Fibroblast of the aortic adventitia (primary cell): ENCODE data around the gene COL23A1. TPM values are rescaled to one million over a fixed set of nuclear protein-coding genes. Genes with fewer than 3 reads are reported as not detected.
"Not testable (repeated sequence)": the region's sequence is repeated elsewhere in the genome, so short reads cannot be mapped to it uniquely, and the experiment has no call there.

Experiments used
- DNase-seq: peaks from one replicate; pipeline ENCODE4 v3.0.0-alpha.2; 2010; ENCODE audit warnings: low read depth
- H3K4me3 ChIP-seq: 2 replicates; pipeline ENCODE4 v1.5.1; 2011; ENCODE audit warnings: low read depth, mild to moderate bottlenecking, control low read depth, low read length, moderate library complexity
- total RNA-seq: library from RNA; depleted of rRNA; stranded (reverse); fragments of >200 nt; gene quantifications from 2 replicates; pipeline ENCODE4 v1.2.3, GENCODE V29; 2012; ENCODE audit warnings: low replicate concordance
- TF ChIP-seq, protein P1 (sequence below): IDR thresholded peaks from 2 replicates; pipeline ENCODE4 v1.5.1; 2011; ENCODE audit warnings: mild to moderate bottlenecking, low read length, control low read depth, inconsistent platforms; ENCODE audit not compliant: insufficient read depth

Gene COL23A1
- total RNA-seq, 1 donor, result not detected

DNA sequence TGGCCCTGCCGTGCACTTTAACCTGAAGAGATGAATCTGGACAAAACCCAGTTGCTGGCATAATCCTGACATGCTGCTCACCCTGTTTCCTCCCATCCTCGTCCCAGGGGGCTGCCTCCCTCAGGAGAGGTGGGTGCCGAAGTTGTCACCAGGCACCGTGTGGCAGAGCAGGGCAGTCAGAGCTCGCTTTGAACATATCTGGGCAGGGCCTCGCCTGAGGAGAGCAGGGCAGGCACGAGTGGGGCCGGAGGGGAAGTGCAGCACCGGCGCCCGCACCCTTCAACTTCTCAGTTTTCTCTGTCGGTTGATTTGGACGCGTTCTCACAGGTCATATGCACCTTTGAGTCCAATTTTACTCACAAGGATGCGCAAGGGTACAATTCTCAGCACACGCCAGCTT, 216.5 kb downstream of the COL23A1 start:
- TF ChIP-seq, protein P1, sequence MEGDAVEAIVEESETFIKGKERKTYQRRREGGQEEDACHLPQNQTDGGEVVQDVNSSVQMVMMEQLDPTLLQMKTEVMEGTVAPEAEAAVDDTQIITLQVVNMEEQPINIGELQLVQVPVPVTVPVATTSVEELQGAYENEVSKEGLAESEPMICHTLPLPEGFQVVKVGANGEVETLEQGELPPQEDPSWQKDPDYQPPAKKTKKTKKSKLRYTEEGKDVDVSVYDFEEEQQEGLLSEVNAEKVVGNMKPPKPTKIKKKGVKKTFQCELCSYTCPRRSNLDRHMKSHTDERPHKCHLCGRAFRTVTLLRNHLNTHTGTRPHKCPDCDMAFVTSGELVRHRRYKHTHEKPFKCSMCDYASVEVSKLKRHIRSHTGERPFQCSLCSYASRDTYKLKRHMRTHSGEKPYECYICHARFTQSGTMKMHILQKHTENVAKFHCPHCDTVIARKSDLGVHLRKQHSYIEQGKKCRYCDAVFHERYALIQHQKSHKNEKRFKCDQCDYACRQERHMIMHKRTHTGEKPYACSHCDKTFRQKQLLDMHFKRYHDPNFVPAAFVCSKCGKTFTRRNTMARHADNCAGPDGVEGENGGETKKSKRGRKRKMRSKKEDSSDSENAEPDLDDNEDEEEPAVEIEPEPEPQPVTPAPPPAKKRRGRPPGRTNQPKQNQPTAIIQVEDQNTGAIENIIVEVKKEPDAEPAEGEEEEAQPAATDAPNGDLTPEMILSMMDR, result no peak

DNA sequence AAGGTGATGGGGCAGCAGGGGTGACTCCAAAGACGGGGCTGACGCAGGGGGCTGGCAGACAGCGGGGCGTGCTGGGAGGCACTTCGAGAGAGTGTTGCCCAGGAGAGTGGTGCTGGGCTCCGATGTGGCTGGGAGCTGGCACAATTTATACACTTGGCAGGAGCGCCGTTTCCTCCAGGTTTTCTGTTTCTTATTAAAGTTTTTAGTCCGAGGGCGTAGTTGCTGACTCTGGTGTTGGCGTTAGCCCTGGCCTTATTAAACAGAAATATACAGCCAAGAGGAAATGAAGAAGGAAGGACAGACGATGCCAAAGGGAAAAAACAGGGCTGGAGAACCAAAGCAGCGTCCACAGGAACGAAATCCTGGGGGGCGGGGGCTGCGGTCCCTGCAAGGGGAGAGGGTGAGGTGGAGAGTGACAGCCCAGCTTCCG, 218.0 kb downstream of the COL23A1 start:
- DNase-seq, result no peak
- no peak overlapping the region for H3K4me3 ChIP-seq
- TF ChIP-seq, protein P1, result no peak

More for the DNA sequence above, 216.5 kb downstream of the COL23A1 start:
- no peak for DNase-seq
- H3K4me3 ChIP-seq, result no peak overlapping the region

DNA sequence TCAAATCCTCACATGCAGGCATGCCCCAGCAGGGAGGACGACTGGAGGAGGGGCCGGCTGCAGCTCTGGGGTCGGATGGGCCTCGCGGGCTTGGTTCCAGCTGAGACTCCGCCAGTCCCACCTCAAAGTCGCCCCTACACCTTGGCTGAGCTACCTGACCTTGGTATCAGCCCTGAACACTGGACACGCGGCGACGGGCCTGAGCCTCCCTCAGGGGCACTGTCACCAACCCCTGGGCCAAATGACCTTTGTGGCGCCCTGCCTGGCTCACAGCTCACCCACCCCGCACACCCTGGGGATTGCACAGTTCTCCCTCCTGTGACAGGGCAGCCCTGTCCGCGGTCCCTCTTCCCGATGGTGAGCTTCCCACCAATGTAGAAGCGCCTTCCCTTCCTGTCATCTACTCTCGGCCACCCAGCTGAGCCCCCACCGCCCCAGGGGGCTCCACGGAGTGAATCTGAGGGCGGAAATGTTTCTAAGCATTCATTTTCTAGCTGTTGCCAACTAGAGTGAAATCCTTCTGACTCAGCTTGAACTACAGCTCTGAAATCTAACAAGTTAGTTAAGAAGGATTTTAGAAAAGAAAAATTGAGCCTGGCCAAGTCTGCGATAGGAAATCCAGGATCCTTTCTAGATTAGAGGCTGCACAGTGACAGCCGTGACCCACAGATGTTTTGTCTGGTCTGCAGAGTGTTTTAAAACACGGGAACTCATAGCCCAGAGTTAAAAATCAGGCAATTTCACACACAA, 218.7 kb downstream of the COL23A1 start:
- TF ChIP-seq, protein P1, result no peak
- DNase-seq, result no peak
- no peak overlapping the region for H3K4me3 ChIP-seq

DNA sequence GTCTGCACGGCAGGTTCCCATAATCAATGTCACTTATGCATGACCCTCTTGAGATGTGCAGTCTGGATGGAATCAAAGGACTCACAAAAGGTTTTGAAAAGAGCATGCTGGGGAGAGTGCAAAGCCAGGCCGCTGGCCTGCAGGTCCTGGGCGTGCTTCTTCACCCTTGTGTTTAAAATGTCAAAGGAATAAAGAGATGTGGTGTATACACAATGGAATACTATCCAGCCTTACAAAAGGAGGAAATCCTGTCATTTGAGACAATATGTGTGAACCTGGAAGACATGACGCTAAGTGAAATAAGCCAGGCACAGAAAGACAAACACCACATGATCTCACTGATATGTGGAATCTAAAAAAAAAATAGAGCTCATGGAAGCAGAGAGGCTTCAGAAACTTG, 220.1 kb downstream of the COL23A1 start:
- no peak overlapping the region for H3K4me3 ChIP-seq
- no peak for DNase-seq
- TF ChIP-seq, protein P1, result no peak

DNA sequence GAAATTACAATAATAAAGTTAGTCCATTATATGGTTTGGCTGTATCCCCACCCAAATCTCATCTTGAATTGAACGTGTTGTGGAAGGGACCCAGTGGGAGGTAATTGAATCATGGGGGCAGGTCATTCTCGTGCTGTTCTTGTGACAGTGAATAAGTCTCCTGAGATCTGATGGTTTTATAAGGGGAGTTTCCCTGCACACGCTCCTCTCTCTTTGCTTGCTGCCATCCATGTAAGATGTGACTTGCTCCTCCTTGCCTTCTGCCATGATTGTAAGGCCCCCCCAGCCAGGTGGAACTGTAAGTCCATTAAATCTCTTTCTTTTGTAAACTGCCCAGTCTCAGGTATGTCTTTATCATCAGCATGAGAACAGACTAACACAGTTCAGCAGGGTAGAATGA, 220.7 kb downstream of the COL23A1 start:
- not testable (repeated sequence) for DNase-seq, H3K4me3 ChIP-seq

DNA sequence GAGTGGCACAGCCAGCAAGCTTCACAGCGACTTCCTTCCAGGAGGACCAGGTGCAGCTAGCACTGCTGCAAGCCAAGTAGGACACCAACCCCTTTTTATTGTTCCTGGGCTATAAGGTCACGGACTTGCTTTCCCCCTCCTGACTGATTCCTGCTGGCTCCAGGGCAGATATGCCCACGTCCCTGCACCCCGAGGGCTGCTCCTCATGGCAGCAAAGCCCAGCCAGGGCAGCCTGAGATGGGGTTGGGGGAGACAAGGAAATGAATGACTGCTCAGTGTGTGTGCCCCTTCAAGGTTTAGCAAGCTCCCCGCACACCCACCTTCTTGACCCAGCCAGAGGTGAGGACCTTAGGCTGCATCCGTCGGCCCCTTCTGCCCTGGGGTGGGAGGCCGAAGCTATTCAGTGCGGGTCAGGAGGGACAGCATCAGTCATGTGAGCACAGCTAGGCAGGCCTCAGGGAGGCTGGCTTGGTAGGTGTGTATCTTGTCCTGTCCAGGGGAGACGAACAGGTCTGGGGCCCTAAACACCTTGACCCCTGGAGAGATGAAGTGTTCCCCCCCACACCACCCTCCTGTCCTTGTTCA, 221.4 kb downstream of the COL23A1 start:
- DNase-seq, result no peak
- no peak overlapping the region for H3K4me3 ChIP-seq
- TF ChIP-seq, protein P1, result no peak

DNA sequence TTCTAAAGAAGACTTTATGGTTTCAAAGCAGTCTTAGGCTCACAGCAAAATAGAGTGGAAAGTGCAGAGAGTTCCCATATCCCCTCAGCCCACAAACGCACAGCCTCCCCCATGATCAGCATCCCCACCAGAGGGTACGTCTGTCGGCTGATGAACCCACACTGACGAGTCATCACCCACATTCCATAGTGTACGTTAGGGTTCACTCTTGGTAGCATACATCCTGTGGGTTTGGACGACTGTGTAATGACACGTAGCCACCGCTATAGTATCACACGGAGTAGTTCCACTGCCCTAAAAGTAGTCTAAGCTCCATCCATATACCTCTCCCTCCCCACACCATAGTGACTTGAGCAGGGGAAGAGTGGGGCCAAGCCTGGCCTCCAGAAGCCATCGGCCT, 221.9 kb downstream of the COL23A1 start:
- TF ChIP-seq, protein P1, result no peak
- no peak for DNase-seq
- no peak overlapping the region for H3K4me3 ChIP-seq
